ENCODE results near the gene CARS2.
A peak's percentile ranks its signal among the peaks of the same experiment; 100 is the strongest.
"Not testable (repeated sequence)": the region's sequence is repeated elsewhere in the genome, so short reads cannot be mapped to it uniquely, and the experiment has no call there.

Gene CARS2

DNA sequence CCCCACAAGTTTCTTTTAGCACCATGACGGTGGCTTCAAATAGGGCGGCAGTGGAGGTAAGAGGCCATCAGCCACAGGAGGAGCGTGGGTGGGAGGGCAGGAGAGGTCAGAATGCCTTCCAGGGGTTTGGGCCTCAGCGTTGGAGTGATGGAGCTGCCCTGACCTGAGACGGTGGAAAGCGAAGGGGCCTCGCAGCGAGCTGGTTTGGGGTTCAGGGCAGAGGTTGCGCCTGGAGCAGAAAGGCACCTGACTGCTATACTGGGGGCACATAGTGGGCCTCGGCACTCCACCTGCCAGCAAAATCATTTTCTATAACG lies 91.0 kb downstream of the CARS2 start:
- DNase-seq = no peak

DNA sequence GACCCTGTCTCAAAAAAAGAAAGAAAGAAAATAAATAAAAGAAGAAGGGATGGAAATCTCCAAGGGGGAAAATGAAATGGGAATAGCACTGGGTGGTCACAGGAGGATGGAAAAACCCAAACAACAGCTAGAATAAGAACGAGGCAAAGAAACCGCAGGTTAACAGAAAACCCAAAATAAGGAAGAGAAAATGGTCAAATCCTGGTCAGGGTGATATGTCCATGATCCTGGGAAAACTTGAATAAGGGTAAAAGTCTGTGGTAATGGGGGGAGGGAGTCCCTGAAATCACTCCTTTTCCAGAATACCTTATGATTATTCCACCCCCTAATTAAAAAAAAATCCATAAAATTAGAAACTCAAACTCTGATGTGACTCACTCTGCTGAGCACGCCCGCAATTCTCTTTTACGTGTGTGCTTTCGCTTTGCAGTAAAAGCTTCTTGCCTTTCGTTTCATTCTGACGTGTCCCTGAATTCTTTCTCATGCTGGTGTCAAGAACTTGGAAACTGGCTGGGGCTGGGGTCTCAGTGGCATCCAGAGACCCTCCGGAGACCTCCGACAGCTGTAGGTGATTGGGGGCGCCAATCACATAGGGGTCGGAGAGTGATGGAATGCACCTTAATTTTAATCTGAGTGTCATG lies 94.8 kb downstream of the CARS2 start:
- no peak for DNase-seq

DNA sequence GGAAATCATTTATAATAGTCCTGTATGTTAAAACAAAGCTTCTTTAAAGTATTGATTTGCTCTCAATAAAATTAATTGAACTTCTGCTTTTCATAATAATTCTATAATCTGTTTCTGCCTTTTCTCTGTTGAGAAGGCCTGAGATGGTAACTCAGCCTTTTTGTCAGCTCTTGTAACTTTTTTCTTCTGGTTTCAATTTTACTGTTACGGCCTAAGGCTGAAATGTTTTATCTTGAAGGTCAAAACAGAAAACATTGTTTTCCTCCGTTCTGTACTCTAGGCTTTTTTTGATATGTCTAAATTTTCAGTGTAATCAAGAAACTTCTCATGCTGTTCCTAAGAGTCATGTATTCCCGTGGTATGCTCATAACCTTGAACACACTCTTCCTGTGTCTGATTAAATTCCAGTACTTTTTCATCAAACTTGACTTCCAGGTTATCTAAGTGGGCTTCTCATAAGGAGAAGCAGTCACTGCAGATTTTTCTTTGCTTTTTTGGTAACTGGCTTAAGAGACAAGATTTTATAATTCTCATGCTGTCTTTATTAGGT lies 98.2 kb downstream of the CARS2 start:
- no peak for DNase-seq

DNA sequence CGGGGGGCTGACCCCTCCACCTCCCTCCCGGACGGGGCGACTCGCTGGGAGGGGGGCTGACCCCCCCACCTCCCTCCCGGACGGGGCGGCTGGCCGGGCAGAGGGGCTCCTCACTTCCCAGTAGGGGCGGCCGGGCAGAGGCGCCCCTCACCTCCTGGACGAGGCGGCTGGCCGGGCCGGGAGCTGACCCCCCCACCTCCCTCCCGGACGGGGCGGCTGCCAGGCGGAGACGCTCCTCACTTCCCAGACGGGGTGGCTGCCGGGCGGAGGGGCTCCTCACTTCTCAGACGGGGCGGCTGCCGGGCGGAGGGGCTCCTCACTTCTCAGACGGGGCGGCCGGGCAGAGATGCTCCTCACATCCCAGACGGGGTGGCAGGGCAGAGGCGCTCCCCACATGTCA lies 99.6 kb downstream of the CARS2 start:
- DNase-seq = not testable (repeated sequence)

DNA sequence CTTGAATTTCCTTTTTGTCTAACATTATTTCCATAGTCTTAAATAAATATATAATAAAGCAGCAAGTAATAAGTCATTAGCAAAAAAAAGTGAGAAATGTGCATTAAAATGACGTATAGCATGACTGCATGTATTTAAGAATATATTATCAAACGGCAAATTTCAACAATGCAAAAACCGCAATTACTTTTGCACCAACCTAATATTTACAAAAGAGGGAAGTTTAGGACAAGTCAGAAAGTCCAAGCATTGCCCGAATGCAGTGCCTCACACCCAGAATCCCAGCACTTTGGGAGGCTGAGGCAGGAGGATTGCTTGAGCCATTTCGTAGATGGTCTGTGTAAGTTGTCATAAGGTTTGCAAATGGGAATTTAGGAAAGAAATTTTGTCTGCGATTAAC lies 100.8 kb downstream of the CARS2 start:
- no peak for DNase-seq

DNA sequence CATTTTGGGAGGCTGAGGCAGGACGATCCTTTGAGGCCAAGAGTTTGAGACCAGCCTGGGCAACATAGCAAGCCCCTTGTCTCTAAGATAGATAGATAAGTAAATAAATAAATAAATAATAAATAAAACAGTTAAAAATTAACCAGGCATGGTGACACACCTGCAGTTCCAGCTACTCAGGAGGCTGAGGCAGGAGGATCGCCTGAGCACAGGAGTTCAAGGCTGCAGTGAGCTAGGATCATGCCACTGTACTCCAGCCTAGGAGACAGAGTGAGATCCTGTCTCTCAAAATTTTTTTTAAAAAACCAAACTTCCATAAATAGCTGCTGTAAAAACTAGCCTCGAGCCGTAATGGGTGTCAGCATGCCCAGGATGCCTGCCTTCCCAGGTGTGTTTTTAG lies 104.9 kb downstream of the CARS2 start:
- DNase-seq = no peak

DNA sequence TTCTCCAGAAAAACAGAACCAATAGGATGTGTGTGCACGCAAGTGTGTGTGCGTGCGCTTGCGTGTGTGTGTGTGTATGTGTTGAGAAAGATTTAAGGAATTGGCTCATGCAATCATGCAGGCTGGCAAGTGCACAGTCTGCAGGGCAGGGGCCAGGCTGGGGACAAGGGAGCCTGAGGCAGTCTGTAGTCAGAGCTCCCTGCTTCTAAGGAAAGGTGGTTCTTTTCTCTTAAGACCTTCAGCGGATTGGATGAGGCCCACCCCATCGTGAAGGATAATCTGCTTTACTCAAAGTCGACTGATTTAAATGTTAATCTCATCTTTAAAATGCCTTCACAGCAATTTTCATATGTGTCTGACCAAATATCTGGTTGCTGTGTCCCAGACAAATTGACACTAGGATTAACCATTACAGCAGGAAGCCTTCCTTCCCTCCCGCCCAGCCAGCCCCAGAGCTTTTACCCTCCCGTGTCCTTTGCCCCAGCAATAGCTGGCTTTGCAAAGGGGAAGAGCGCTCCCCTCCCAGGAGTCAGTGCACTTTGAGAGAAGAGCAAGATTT lies 105.6 kb downstream of the CARS2 start:
- DNase-seq = no peak

DNA sequence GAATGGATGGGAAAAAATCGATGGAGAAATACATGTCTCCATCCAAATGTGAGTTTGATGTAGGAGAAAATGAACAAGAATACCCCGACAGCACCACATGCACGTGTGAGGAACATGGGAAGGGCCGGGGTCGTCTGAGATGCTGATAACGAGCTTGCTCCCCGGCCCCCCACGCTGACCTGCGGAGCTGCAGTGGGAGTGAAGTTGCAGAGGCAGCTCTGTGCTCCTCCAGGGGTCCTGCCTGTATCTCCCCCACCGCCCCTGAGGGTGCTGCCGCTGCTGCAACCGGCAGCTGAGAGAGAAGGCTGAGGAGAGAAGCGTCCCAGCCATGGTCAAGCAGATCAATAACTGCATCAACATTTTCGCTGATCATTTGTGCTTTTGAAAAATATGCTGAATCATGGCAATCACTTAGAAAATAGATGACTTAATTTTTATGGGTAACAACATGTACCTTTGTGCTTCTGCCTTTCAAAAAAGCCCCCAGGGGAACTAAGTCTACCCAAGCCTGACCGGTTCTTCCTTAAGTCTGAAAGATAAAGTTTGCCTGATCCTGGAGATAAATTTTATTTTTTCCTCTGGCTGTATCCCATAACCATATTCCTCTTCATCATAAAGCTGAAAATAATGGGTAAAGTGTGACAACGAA lies 108.8 kb downstream of the CARS2 start:
- DNase-seq = no peak

DNA sequence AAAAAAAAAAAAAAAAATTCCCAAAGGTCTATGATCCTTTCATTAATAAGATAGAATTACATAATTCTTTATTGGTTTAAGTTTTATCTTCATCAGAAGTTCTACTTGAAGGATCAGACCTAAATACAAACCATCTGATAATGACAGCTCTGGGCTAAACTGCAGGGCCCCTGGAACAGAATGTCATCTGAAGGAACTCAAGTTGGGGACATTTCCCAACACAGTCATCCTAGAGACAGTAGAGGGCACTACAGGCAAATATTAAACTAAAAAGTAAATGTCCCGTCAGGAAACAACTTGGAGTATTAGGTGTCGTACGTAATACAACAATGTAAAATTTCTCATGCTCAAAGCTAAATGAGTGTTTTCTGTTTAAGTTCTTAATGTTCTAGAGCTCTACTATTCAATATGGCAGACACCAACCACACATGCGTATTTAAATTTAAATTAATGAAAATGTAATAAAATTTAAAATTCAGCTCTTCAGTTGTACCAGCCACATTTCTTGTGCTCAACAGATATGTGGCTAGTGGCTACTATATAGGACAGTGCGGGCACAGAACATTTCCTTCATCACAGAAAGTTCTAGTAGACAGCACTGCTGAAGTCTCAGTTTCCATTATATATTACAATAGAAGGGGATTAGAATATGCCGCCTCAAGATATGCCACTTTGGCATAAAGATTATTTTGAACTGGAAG lies 112.3 kb downstream of the CARS2 start:
- DNase-seq = peak; percentile 20

DNA sequence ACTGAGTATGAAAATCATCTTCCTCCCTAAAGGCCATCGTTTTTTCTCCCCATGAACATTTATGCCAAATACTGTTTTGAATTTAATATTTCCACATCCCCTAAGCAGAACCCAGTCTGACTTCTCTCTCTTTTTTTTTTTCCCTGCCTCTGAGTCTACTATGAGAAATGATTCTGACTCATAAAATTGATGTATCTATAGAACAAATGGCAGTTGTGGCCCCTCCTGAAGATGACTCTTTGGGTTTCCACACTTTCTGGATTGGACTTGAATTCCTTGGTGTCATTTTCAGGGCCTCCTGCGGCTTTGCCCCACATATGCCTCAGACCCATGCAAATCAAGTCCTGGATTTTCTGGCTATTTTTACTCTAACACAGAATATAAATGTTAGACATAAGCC lies 113.3 kb downstream of the CARS2 start:
- no peak for DNase-seq
